Left lobe of liver (tissue), 2 donors: ENCODE data around the gene ZNF613. TPM values are rescaled to one million over a fixed set of nuclear protein-coding genes. Genes with fewer than 3 reads are reported as not detected.
"Not testable (repeated sequence)": the region's sequence is repeated elsewhere in the genome, so short reads cannot be mapped to it uniquely, and the experiment has no call there.

Experiments used
- ATAC-seq: fragments of 200-7000 bp; cut with Tn5 transposase; one replicate; pipeline ENCODE4 v1.9.1; 2020; ENCODE audit warnings: mild to moderate bottlenecking, moderate library complexity
- DNase-seq: peaks from one replicate; pipeline ENCODE4 v3.0.0-alpha.2; 2020; ENCODE audit warnings: low spot score
- total RNA-seq: library from RNA; stranded (reverse); gene quantifications from one replicate; pipeline ENCODE4 v1.2.1, GENCODE V29; 2021
- donor health status: DM: no; HTN: no; CAD: no; lungs with moderate emphysema.
- donor health status: DM: no; HTN: yes; CAD: no.

ZNF613 gene
- total RNA-seq, 1 donor from 2014 or later = 1.5 TPM

DNA sequence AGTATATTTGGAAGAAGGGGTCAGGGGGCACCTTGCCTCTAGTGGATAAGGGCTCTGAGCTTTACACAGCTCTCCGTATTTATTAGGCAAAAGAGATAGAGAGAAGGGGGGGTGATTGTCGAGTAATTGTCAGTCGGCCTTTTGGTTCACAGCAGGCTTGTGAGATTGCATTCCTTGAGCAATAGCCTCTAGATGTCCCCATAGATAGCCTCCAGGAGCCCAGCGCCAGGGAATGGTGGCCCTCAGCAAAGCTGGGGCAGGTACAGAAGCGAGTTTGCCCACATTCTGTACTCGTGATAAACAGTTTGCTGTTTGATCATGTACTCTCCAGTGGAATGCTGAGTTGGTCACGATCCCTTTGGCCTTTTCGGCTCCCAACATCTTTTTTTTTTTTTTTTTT, 4.6 kb downstream of the ZNF613 start:
- ATAC-seq = no peak

DNA sequence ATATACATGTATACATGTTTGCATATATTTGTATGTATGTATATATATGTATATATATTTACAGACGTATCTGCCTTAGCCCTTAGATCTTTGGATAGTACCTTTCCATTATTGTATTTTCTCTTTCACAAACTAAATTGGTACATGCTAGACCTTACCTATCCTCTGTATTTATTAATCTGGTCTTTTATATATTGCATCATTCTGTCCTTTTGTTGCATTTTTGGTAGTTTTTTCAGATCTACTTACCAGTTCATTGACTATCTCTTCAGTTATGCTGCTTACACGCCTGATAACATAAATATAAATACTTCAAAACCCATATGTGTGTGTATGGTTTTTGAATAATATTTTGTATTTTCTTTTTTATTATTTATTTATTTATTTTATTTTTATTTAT, 11.7 kb downstream of the ZNF613 start:
- ATAC-seq = no peak

More for the DNA sequence above, 4.6 kb downstream of the ZNF613 start:
- no peak for DNase-seq

GRCh38 chr19:51944798-51945552, 17.7 kb downstream of the ZNF613 start:
- DNase-seq (no peak), ATAC-seq (no peak)

More for the DNA sequence above, 11.7 kb downstream of the ZNF613 start:
- DNase-seq = no peak

GRCh38 chr19:51946602-51947001, 19.3 kb downstream of the ZNF613 start:
- no peak for ATAC-seq
- no peak for DNase-seq

- ATAC-seq (no peak), DNase-seq (no peak)
These were observed 21.7 kb downstream of the ZNF613 start for GRCh38 chr19:51948975-51949374.

GRCh38 chr19:51957846-51958245, 30.6 kb downstream of the ZNF613 start:
- ATAC-seq, DNase-seq: not testable (repeated sequence)

GRCh38 chr19:51959791-51960190, 32.5 kb downstream of the ZNF613 start:
- ATAC-seq = no peak
- no peak for DNase-seq

GRCh38 chr19:51960621-51961233, 33.5 kb downstream of the ZNF613 start:
- ATAC-seq, DNase-seq: not testable (repeated sequence)

- no peak for ATAC-seq
- DNase-seq = no peak
These were observed 38.3 kb downstream of the ZNF613 start for GRCh38 chr19:51965583-51965982.

- no peak for ATAC-seq
- no peak for DNase-seq
These were observed 43.4 kb downstream of the ZNF613 start for GRCh38 chr19:51970718-51971117.

DNA sequence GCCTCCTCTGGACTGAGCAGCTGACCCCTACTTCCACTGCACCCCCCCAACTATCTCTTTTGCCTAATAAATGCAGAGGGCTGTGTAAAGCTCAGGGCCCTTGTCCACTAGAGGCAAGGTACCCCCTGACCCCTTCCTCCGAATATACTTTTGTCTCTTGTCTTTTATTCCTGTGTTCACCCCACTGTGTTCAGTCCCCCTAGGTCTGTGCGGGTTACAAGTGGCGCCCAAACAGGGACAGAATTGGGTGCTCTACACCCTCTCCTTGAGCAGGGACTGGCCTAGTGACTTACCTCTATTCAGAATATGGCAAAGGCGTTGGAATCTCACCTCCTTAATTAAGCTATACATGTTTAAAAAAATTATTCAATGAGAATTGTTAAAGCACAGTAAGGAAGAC, 44.4 kb downstream of the ZNF613 start:
- DNase-seq (no peak), ATAC-seq (no peak)

- not testable (repeated sequence) for DNase-seq, ATAC-seq
These were observed 48.5 kb downstream of the ZNF613 start for GRCh38 chr19:51975787-51976186.

DNA sequence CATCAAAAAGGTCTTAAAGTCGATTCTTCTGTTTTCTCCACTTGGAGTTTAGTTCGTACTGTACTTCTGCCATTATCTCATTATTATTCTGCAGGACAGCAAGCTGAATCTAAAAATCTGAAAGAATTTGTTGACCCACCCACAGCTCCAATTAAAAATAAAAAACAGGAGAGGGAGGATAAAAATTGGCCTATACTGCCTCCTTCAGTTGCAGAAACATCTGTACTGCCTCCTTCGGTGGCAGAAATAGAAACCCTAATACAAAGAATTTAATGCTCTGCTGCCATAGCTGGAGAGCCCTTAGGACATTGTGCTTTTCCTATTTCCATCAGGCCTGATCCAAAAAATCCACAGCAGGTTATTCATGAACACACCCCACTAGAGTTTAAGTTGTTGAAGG, 49.6 kb downstream of the ZNF613 start:
- ATAC-seq (no peak), DNase-seq (no peak)

GRCh38 chr19:51977346-51977745, 50.1 kb downstream of the ZNF613 start:
- DNase-seq = no peak
- ATAC-seq = no peak

GRCh38 chr19:51978882-51979281, 51.6 kb downstream of the ZNF613 start:
- no peak for DNase-seq
- no peak for ATAC-seq

DNA sequence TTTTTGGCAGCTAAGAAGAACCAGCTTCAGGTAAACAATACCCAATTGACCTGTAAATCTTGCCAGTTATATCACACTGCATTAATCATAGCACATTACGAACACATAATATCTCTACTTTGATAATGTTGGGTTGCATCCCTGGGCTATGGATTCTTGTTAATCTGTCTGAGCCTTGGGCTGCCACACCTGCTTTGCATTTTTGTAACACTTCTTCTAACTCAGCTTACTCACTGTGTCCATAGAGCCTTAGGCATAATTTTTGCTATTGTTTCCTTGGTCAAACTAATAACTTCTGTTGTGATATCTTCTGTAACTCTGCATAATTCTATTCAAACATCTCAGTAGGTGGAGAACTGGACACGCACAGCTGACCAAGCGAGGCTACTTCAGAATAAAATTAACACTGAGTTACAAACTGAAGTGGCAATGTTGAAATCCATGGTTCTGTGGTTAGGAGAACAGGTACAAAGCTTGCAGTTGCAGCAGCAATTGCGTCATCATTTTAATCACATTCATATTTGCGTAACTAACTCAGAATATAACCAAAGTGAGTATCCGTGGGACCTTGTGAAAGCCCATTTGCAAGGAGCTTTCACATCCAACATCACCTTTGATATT, 53.0 kb downstream of the ZNF613 start:
- ATAC-seq (no peak), DNase-seq (no peak)

DNA sequence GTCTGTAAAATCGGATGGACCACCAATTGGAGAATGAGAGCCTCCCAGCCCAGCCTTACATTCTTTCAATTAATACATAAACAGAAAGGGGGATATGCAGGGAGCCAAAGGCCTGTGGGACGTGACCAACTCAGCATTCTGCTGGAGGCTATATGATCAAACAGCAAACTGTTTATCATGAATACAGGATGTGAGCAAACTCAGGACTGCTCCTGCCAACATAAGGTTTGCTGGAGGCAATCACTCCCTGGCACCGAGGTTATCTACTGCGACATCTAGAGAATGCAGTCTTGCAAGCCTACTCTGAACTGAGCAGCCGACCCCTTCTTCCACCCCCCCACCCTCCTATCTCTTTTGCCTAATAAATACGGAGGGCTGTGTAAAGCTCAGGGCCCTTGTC, 53.7 kb downstream of the ZNF613 start:
- ATAC-seq, DNase-seq: not testable (repeated sequence)

- ATAC-seq (no peak), DNase-seq (no peak)
These were observed 56.1 kb downstream of the ZNF613 start for GRCh38 chr19:51983361-51983760.

DNA sequence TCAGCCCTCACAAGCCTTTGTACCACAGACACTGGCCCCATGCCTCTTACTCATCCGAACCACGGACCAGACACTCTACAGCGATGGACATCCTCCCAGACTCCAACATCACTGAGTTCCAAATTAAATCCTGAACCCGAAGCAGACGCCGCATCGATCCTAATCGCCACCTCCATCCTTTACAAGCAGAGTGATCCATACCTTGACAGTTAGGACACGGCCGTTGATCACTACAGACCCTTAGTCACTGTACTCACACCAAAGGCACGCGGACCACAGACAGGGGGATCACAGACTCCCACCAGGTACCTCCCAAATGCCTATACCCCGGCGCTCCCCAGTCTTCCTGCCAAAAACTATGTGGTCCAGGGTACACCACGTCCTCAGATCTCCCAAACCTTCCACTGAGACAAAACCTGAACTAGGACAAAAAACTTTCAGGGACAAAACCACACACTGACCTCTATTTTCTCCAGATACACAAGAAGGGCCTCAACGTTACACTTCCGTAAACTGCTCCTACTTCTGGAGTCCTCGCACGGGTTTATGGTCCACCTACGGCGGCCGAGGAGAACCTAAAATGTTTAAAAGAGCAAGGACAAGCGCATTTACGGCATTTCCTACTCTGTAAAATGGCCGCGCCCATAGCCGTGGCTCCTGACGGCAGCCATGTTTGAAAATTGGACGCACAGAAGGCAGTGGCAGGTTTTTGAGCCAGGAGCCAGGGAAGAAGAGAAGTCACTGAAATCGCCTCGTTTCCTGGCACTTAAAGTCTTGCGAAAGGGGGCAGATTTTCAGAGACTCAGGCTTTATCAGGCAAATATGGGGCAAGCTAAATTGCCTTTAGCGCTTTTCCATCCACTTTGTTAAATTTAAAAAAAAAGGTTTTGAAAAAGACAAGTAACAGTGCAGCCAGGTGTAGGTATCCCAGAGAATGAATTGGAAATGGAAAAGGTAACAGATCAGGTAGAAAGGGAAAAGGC, 59.3 kb downstream of the ZNF613 start, which contains the start of gene ZNF350:
ZNF350 (minus strand) TSS at position 532 of the 983 bp plus-strand sequence. CDS start 12,480 bp downstream, outside the sequence.
- peak; percentile 100 for ATAC-seq
- peak; percentile 97 for DNase-seq

GRCh38 chr19:51993422-51993821, 66.2 kb downstream of the ZNF613 start:
- no peak for DNase-seq
- ATAC-seq = no peak
